ENCODE measurements around the gene NPRL2. TPM values are rescaled to one million over a fixed set of nuclear protein-coding genes. Genes with fewer than 3 reads are reported as not detected.

The NPRL2 gene
- total and polyA plus RNA-seq, 2 of the 13 experiments (the other 11 are each of a cell fraction or from before 2014, with no cell fraction given): 30.6 to 51.4 TPM

GRCh38 chr3:50337175-50337861, 13.3 kb downstream of the NPRL2 start (continued):
- TF ChIP-seq FOXM1 (CRISPR knock-in tag; IDR thresholded peaks at IDR 0.05): 0 out of 2 replicates have a peak, but pooled peaks have one; percentile 22
- TF ChIP-seq SRF (IDR thresholded peaks at IDR 0.05; ENCODE audit: low read depth, low read length): no peak
- 0 out of 2 replicates have a peak, but pooled peaks have one; percentile 33 for TF ChIP-seq ZSCAN20 (CRISPR knock-in tag; IDR thresholded peaks at IDR 0.05; ENCODE audit: borderline replicate concordance)
- TF ChIP-seq ZBTB20 (CRISPR knock-in tag; IDR thresholded peaks at IDR 0.05; ENCODE audit: borderline replicate concordance, low read depth): peak; percentile 20; the same call in 1 of the 2 replicates
- TF ChIP-seq, protein P1, sequence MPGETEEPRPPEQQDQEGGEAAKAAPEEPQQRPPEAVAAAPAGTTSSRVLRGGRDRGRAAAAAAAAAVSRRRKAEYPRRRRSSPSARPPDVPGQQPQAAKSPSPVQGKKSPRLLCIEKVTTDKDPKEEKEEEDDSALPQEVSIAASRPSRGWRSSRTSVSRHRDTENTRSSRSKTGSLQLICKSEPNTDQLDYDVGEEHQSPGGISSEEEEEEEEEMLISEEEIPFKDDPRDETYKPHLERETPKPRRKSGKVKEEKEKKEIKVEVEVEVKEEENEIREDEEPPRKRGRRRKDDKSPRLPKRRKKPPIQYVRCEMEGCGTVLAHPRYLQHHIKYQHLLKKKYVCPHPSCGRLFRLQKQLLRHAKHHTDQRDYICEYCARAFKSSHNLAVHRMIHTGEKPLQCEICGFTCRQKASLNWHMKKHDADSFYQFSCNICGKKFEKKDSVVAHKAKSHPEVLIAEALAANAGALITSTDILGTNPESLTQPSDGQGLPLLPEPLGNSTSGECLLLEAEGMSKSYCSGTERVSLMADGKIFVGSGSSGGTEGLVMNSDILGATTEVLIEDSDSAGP (CRISPR knock-in tag; IDR thresholded peaks at IDR 0.05; ENCODE audit: borderline replicate concordance): peak; percentile 89
- peak; percentile 70; the same call in 1 of the 2 replicates for TF ChIP-seq IRX3 (CRISPR knock-in tag; IDR thresholded peaks at IDR 0.05; ENCODE audit: borderline replicate concordance, low read depth)
- no peak for TF ChIP-seq ZNF17 (CRISPR knock-in tag; IDR thresholded peaks at IDR 0.05)
- TF ChIP-seq ZNF768 (CRISPR knock-in tag; IDR thresholded peaks at IDR 0.05): no peak; the same call in 1 of the 2 replicates
- TF ChIP-seq ONECUT2 (CRISPR knock-in tag; IDR thresholded peaks at IDR 0.05): no peak
- no peak for TF ChIP-seq JARID2 (CRISPR knock-in tag; IDR thresholded peaks at IDR 0.05; ENCODE audit: insufficient replicate concordance)
- peak; percentile 69 for TF ChIP-seq ZNF781 (CRISPR knock-in tag; IDR thresholded peaks at IDR 0.05; ENCODE audit: borderline replicate concordance, not compliant biosample characterization)
- TF ChIP-seq, protein P2, sequence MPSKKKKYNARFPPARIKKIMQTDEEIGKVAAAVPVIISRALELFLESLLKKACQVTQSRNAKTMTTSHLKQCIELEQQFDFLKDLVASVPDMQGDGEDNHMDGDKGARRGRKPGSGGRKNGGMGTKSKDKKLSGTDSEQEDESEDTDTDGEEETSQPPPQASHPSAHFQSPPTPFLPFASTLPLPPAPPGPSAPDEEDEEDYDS (CRISPR knock-in tag; IDR thresholded peaks at IDR 0.05): peak; percentile 84
- TF ChIP-seq, protein P3, sequence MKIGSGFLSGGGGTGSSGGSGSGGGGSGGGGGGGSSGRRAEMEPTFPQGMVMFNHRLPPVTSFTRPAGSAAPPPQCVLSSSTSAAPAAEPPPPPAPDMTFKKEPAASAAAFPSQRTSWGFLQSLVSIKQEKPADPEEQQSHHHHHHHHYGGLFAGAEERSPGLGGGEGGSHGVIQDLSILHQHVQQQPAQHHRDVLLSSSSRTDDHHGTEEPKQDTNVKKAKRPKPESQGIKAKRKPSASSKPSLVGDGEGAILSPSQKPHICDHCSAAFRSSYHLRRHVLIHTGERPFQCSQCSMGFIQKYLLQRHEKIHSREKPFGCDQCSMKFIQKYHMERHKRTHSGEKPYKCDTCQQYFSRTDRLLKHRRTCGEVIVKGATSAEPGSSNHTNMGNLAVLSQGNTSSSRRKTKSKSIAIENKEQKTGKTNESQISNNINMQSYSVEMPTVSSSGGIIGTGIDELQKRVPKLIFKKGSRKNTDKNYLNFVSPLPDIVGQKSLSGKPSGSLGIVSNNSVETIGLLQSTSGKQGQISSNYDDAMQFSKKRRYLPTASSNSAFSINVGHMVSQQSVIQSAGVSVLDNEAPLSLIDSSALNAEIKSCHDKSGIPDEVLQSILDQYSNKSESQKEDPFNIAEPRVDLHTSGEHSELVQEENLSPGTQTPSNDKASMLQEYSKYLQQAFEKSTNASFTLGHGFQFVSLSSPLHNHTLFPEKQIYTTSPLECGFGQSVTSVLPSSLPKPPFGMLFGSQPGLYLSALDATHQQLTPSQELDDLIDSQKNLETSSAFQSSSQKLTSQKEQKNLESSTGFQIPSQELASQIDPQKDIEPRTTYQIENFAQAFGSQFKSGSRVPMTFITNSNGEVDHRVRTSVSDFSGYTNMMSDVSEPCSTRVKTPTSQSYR (CRISPR knock-in tag; IDR thresholded peaks at IDR 0.05; ENCODE audit: borderline replicate concordance): no peak
- no peak for TF ChIP-seq ZNF512B (CRISPR knock-in tag; IDR thresholded peaks at IDR 0.05; ENCODE audit: borderline replicate concordance)
- TF ChIP-seq, protein P4, sequence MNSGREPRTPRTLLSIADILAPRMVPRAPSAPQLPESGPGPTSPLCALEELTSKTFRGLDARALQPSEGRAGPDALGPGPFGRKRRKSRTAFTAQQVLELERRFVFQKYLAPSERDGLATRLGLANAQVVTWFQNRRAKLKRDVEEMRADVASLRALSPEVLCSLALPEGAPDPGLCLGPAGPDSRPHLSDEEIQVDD (CRISPR knock-in tag; IDR thresholded peaks at IDR 0.05; ENCODE audit: borderline replicate concordance): 0 out of 2 replicates have a peak, but pooled peaks have one; percentile 24
- TF ChIP-seq HMGXB4 (CRISPR knock-in tag; IDR thresholded peaks at IDR 0.05; ENCODE audit: borderline replicate concordance in 1 of 2, low read depth in 1 of 2): peak; percentile 79 to 89; a peak in 3 of 4 replicates
- peak; percentile 90 for TF ChIP-seq HES4 (CRISPR knock-in tag; IDR thresholded peaks at IDR 0.05; ENCODE audit: borderline replicate concordance)

All from HepG2 (cell line).